GM12801 (cell line): ENCODE measurements around the gene KMT2E.

Experiments
- TF ChIP-seq, protein P1 (sequence below): IDR thresholded peaks from one replicate; pipeline ENCODE4 v1.5.1; 2011; ENCODE audit warnings: control low read depth; ENCODE audit not compliant: insufficient read length; ENCODE audit errors: extremely low read depth

The KMT2E gene

DNA sequence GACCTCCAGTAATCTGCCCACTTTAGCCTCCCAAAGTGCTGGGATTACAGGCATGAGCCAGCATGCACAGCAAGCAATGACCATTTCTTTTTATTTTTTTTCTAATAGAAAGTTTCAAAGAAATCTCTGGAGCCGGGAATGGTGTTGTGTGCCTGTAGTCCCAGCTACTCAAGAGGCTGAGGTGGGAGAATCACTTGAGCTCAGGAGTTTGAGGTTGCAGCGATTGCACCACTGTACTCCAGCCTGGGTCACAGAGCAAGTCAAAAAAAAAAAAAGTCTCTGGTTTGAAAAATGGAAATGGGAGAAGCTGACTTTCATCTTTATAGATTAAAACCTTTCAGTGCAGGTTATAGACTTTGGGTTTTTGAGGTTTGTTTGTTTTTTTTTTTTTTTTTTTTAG is 44.8 kb upstream of the KMT2E start:
- TF ChIP-seq, protein P1, sequence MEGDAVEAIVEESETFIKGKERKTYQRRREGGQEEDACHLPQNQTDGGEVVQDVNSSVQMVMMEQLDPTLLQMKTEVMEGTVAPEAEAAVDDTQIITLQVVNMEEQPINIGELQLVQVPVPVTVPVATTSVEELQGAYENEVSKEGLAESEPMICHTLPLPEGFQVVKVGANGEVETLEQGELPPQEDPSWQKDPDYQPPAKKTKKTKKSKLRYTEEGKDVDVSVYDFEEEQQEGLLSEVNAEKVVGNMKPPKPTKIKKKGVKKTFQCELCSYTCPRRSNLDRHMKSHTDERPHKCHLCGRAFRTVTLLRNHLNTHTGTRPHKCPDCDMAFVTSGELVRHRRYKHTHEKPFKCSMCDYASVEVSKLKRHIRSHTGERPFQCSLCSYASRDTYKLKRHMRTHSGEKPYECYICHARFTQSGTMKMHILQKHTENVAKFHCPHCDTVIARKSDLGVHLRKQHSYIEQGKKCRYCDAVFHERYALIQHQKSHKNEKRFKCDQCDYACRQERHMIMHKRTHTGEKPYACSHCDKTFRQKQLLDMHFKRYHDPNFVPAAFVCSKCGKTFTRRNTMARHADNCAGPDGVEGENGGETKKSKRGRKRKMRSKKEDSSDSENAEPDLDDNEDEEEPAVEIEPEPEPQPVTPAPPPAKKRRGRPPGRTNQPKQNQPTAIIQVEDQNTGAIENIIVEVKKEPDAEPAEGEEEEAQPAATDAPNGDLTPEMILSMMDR, result no peak

- TF ChIP-seq, protein P1, result no peak
Observed at GRCh38 chr7:104971290-104972071, 42.5 kb upstream of the KMT2E start.

GRCh38 chr7:104972500-104972899 is 41.5 kb upstream of the KMT2E start:
- TF ChIP-seq, protein P1, result no peak

DNA sequence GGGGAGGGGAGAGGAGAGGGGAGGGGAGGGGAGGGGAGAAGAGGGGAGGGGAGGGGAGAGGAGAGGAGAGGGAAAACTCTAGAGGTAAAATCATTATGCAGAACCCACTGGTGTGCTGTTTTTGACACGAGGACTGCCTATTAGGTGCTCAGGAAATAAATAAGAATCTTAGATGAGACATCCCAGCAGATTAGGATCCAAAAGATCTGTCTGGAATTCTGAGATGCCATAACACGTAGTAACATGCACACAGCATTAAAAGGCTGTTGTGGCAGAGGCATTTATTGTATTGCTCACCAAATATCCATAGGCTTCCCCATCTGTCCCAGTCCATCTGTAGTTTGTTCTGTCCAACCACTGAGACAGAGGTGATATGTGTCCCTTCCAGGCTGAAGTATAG is 40.8 kb upstream of the KMT2E start:
- TF ChIP-seq, protein P1, result no peak

DNA sequence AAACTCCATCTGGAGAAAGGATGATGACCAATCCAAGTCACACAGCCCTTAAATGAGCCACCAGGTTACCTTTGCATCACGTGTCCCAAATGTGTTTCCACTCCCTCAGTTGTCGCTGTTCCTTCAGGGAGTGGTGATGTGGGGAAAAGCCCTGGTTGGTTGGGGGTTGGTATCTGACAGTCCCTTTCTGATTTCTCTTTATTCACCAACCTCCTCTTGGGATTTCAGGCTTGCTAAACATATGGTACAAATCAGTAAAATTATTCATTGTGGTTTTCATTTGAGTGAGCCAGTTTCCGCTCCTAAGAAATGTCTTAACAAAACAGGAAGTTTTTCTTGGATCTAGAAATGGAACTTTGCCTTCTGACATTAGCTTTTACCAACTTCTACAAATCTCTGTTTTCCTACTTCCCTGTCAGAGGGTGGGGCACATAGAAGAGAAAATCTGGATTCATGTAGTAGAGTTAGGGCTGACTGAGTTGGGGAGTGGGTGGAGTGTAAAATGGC is 40.0 kb upstream of the KMT2E start:
- TF ChIP-seq, protein P1, result no peak

DNA sequence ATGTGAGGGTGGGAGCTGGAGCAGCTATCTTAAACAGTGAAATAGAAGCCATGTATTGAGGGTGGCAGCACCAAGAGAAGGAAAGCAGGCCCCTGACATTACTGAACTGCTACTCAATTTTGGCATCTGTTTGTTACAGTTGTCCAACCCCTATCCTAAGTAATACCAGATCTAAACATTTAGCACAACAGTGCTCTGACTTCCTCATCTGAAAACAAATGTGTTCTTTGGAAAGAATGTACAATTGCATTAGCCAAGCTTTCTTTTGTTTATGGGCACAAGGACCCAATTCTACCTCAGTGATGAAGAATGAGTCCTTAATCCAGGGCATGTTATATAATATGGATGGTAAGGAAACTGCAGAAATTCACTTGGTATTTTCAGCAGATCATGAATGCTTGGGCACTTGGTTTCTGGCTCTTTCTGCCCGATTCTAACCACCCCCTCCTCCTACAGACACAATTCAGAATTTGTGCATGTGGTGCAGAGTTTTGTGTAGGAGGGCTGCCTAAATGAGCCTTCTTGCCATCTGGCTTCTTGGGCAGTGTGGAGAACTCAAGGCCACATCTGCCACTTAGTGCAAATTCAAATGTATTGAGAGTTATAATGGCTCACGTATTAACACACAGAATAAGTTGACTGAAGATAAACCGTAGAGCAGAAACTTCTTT is 36.9 kb upstream of the KMT2E start:
- TF ChIP-seq, protein P1, result no peak

- TF ChIP-seq, protein P1, result no peak
Observed at GRCh38 chr7:104978460-104978859, 35.5 kb upstream of the KMT2E start.
